DND-41 (cell line): ENCODE data around the gene FXR2.

ENCODE experiments used
- EZH2 ChIP-seq: IDR thresholded peaks from 3 replicates; pipeline ENCODE4 v1.6.1; 2012; ENCODE audit warnings: borderline replicate concordance, low read depth, mild to moderate bottlenecking, moderate library complexity, low read length, inconsistent platforms; ENCODE audit not compliant: severe bottlenecking
- TF ChIP-seq, protein P1 (sequence below): IDR thresholded peaks from 2 replicates; pipeline ENCODE4 v1.5.1; 2012; ENCODE audit warnings: borderline replicate concordance, low read length, moderate library complexity, mild to moderate bottlenecking; ENCODE audit not compliant: poor library complexity, severe bottlenecking; ENCODE audit errors: extremely low read depth

DNA sequence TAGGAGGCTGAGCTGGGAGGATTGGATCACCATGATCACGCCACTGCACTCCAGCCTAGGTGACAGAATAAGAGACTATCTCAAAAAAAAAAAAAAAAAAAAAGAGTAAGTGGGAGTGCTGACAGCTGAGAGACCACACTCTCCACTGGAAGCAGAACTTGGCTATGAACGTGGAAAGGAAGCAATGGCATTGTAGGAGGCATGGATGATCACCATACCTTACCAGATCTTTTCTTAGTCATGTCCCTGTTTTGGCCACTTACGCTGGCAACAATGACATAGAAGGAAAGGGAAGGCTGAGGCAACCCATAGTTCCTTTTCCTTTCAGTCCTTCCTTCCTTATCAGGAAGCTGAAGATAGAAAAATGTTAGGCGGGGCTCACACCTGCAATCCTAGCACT is 32.3 kb upstream of the FXR2 start:
- TF ChIP-seq EZH2: no peak
- TF ChIP-seq, protein P1, sequence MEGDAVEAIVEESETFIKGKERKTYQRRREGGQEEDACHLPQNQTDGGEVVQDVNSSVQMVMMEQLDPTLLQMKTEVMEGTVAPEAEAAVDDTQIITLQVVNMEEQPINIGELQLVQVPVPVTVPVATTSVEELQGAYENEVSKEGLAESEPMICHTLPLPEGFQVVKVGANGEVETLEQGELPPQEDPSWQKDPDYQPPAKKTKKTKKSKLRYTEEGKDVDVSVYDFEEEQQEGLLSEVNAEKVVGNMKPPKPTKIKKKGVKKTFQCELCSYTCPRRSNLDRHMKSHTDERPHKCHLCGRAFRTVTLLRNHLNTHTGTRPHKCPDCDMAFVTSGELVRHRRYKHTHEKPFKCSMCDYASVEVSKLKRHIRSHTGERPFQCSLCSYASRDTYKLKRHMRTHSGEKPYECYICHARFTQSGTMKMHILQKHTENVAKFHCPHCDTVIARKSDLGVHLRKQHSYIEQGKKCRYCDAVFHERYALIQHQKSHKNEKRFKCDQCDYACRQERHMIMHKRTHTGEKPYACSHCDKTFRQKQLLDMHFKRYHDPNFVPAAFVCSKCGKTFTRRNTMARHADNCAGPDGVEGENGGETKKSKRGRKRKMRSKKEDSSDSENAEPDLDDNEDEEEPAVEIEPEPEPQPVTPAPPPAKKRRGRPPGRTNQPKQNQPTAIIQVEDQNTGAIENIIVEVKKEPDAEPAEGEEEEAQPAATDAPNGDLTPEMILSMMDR: no peak
